Panc1 (cell line): ENCODE results near the gene CBL. TPM values are rescaled to one million over a fixed set of nuclear protein-coding genes. Genes with fewer than 3 reads are reported as not detected.

Source experiments
- ATAC-seq: fragments of 200-7000 bp; cut with Tn5 transposase; 2 replicates; pipeline ENCODE4 v1.9.1; 2020; ENCODE audit warnings: mild to moderate bottlenecking, moderate library complexity
- BruUV-seq: library from RNA; stranded (reverse); fragments of 400-500 nt; replicated peaks from 2 replicates; lab custom pipeline; 2021; lab: Mats Ljungman, UMichigan
- CTCF ChIA-PET: fragments of 300-600 bp; sonication (Branson Sonifier 250); formaldehyde crosslinking; loops from one replicate; lab custom pipeline; 2022; ENCODE audit warnings: antibody characterized with exemption; lab: Charles Lee
- POLR2A ChIA-PET: fragments of 300-600 bp; sonication (Branson Sonifier 250); formaldehyde crosslinking; loops from one replicate; lab custom pipeline; 2022; ENCODE audit warnings: antibody characterized with exemption; lab: Charles Lee
- DNase-seq: peaks from one replicate; pipeline ENCODE4 v3.0.0-alpha.2; 2010; ENCODE audit warnings: low read depth, low spot score
- H3K27ac ChIP-seq: 2 replicates; pipeline ENCODE4 v1.5.1; 2011; ENCODE audit warnings: mild to moderate bottlenecking, low read length, inconsistent platforms
- H3K27me3 ChIP-seq: fragments of 200-500 bp; sonication (Bioruptor generic); 2 replicates; pipeline ENCODE4 v1.6.0; 2014; ENCODE audit warnings: low read length, inconsistent platforms; ENCODE audit not compliant: control insufficient read depth, insufficient read depth
- H3K36me3 ChIP-seq: fragments of 200-500 bp; sonication (Bioruptor generic); 2 replicates; pipeline ENCODE4 v1.5.1; 2014; ENCODE audit warnings: inconsistent platforms, mild to moderate bottlenecking, low read length, moderate library complexity; ENCODE audit not compliant: control insufficient read depth, insufficient read depth
- H3K4me1 ChIP-seq: 2 replicates; pipeline ENCODE4 v1.5.1; 2011; ENCODE audit warnings: inconsistent platforms, mild to moderate bottlenecking, low read length, moderate library complexity; ENCODE audit not compliant: control insufficient read depth, insufficient read depth
- H3K4me3 ChIP-seq, 2 experiments: 2 replicates each; pipeline ENCODE4 v1.5.1; 2011 to 2012; ENCODE audit warnings: low read depth in 2 of 2, low read length in 2 of 2, mild to moderate bottlenecking in 2 of 2, inconsistent platforms in 1 of 2, moderate library complexity in 1 of 2
- H3K9me3 ChIP-seq: fragments of 200-500 bp; sonication (Bioruptor generic); 2 replicates; pipeline ENCODE4 v1.5.1; 2014; ENCODE audit warnings: low read depth, mild to moderate bottlenecking, inconsistent platforms, low read length, moderate library complexity; ENCODE audit not compliant: control insufficient read depth, insufficient read depth
- CTCF ChIP-seq: fragments of 450-650 bp; IDR thresholded peaks from 2 replicates; pipeline ENCODE4 v1.5.1; 2017; ENCODE audit warnings: mild to moderate bottlenecking
- POLR2AphosphoS5 ChIP-seq: IDR thresholded peaks from 2 replicates; pipeline ENCODE4 v1.6.1; 2012; ENCODE audit warnings: mild to moderate bottlenecking, low read depth, low read length, moderate library complexity
- SIN3A ChIP-seq: IDR thresholded peaks from 2 replicates; pipeline ENCODE4 v1.6.1; 2012; ENCODE audit warnings: low read depth, mild to moderate bottlenecking, low read length, moderate library complexity, borderline replicate concordance; ENCODE audit not compliant: insufficient read depth
- TCF7L2 ChIP-seq: IDR thresholded peaks from 2 replicates; pipeline ENCODE4 v1.6.1; 2011; ENCODE audit warnings: mild to moderate bottlenecking, low read depth, low read length, inconsistent platforms
- in situ Hi-C: cut with HindIII; loops from 2 replicates; pipeline ENCODE4 v1.10.0; 2016; ENCODE audit warnings: low sequenced_read_pairs, low pct_unique_long_range_greater_than_20kb
- intact Hi-C: fragments of 100-400 bp; cut with micrococcal nuclease; formaldehyde crosslinking; loops from one replicate; pipeline ENCODE4 v1.10.0; 2022; ENCODE audit not compliant: unreplicated experiment
- total RNA-seq: library from RNA; stranded (reverse); gene quantifications from one replicate; pipeline ENCODE4 v1.2.1, GENCODE V29; 2021; ENCODE audit not compliant: unreplicated experiment
- TF ChIP-seq, protein P1 (sequence below), 2 experiments: IDR thresholded peaks; 2 replicates each; pipeline ENCODE4 v1.6.1; 2011 to 2012; ENCODE audit warnings: low read depth in 2 of 2, control low read depth in 1 of 2, low read length in 1 of 2, mild to moderate bottlenecking in 1 of 2, moderate library complexity in 1 of 2; ENCODE audit not compliant: insufficient read depth in 1 of 2

Gene CBL
- total RNA-seq, 1 experiment from 2014 or later, result 69.9 TPM

- Histone ChIP-seq H3K4me1 (no peaks in the 10 kb centered on the region), H3K4me3 (no peak overlapping the region), H3K27me3 (no peaks in the 10 kb centered on the region), H3K9me3 (no peaks in the 10 kb centered on the region), H3K27ac (no peak overlapping the region), H3K36me3 (peaks cover 15% of the 10 kb centered on the region)
- intact Hi-C loops (no loop called here), in situ Hi-C loops (no loop called here)
- DNase-seq (no peak), ATAC-seq (no peak)
- ChIA-PET CTCF (interaction anchor here (0.6 to 0.7 kb wide), 2 partner anchors 14 to 110 kb away, joined by 3 to 4 read pairs; no protein-coding TSS in a partner anchor), POLR2A (no interaction called here)
- BruUV-seq, result no TSS peak
- TF ChIP-seq, protein P1, sequence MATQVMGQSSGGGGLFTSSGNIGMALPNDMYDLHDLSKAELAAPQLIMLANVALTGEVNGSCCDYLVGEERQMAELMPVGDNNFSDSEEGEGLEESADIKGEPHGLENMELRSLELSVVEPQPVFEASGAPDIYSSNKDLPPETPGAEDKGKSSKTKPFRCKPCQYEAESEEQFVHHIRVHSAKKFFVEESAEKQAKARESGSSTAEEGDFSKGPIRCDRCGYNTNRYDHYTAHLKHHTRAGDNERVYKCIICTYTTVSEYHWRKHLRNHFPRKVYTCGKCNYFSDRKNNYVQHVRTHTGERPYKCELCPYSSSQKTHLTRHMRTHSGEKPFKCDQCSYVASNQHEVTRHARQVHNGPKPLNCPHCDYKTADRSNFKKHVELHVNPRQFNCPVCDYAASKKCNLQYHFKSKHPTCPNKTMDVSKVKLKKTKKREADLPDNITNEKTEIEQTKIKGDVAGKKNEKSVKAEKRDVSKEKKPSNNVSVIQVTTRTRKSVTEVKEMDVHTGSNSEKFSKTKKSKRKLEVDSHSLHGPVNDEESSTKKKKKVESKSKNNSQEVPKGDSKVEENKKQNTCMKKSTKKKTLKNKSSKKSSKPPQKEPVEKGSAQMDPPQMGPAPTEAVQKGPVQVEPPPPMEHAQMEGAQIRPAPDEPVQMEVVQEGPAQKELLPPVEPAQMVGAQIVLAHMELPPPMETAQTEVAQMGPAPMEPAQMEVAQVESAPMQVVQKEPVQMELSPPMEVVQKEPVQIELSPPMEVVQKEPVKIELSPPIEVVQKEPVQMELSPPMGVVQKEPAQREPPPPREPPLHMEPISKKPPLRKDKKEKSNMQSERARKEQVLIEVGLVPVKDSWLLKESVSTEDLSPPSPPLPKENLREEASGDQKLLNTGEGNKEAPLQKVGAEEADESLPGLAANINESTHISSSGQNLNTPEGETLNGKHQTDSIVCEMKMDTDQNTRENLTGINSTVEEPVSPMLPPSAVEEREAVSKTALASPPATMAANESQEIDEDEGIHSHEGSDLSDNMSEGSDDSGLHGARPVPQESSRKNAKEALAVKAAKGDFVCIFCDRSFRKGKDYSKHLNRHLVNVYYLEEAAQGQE (IDR thresholded peaks at IDR 0.05; ENCODE audit: insufficient read depth in 1 of 2, low read depth in 2 of 2, low read length in 1 of 2), result no peak
- no peak for TF ChIP-seq CTCF
- no peak for TF ChIP-seq POLR2AphosphoS5
- no peak for TF ChIP-seq SIN3A
- no peak for TF ChIP-seq TCF7L2
Measured at GRCh38 chr11:119306373-119306890, 100.3 kb downstream of the CBL start.

- H3K4me1 ChIP-seq, result no peaks in the 10 kb centered on the region
- TF ChIP-seq SIN3A, result no peak
- TF ChIP-seq, protein P1 (IDR thresholded peaks at IDR 0.05; ENCODE audit: insufficient read depth in 1 of 2, low read depth in 2 of 2, low read length in 1 of 2), result no peak
- ATAC-seq (peak; percentile 47; the same call in 1 of the 2 replicates), DNase-seq (no peak)
- H3K4me3 ChIP-seq, result no peak overlapping the region
- POLR2A ChIA-PET, result interaction anchor here (0.6 kb wide), 1 partner anchor 14 kb away, joined by 6 read pairs; no protein-coding TSS in a partner anchor
- H3K27ac ChIP-seq, result no peak overlapping the region
- CTCF ChIA-PET, result interaction anchor here (0.6 to 0.7 kb wide), 5 partner anchors 9 to 271 kb away, joined by 3 to 6 read pairs (median 4); partner anchors contain the start of gene CBL
- intact Hi-C loops (no loop called here), in situ Hi-C loops (no loop called here)
- H3K36me3 ChIP-seq, result peaks cover 14% of the 10 kb centered on the region
- no peaks in the 10 kb centered on the region for H3K9me3 ChIP-seq
- BruUV-seq, result no TSS peak
- H3K27me3 ChIP-seq, result no peaks in the 10 kb centered on the region
Measured at GRCh38 chr11:119307219-119307618, 101.1 kb downstream of the CBL start.
